Glutamatergic neuron (in vitro differentiated cells): ENCODE measurements around the gene GRIK4. TPM values are rescaled to one million over a fixed set of nuclear protein-coding genes. Genes with fewer than 3 reads are reported as not detected.

ENCODE experiments used
- DNase-seq: peaks from one replicate; pipeline ENCODE4 v3.0.0; 2022
- H3K27ac Mint-ChIP-seq: one replicate; pipeline ENCODE4 v1.8.0; 2020; ENCODE audit warnings: mild to moderate bottlenecking, mixed read lengths, inconsistent platforms; ENCODE audit not compliant: unreplicated experiment
- H3K27me3 Mint-ChIP-seq: one replicate; pipeline ENCODE4 v1.8.0; 2020; ENCODE audit warnings: mild to moderate bottlenecking, moderate library complexity, mixed read lengths, inconsistent platforms; ENCODE audit not compliant: unreplicated experiment
- H3K36me3 Mint-ChIP-seq: one replicate; pipeline ENCODE4 v1.8.0; 2020; ENCODE audit warnings: mild to moderate bottlenecking, mixed read lengths, inconsistent platforms; ENCODE audit not compliant: unreplicated experiment
- H3K4me1 Mint-ChIP-seq: one replicate; pipeline ENCODE4 v1.8.0; 2020; ENCODE audit warnings: mild to moderate bottlenecking, low read depth, mixed read lengths, inconsistent platforms; ENCODE audit not compliant: unreplicated experiment
- H3K4me3 Mint-ChIP-seq: one replicate; pipeline ENCODE4 v1.8.0; 2020; ENCODE audit warnings: mild to moderate bottlenecking, mixed read lengths, inconsistent platforms; ENCODE audit not compliant: unreplicated experiment
- H3K9me3 Mint-ChIP-seq: one replicate; pipeline ENCODE4 v1.8.0; 2020; ENCODE audit warnings: mild to moderate bottlenecking, moderate library complexity, mixed read lengths, inconsistent platforms; ENCODE audit not compliant: unreplicated experiment
- CTCF ChIP-seq: fragments of 200-600 bp; sonication (generic); IDR thresholded peaks from one replicate; pipeline ENCODE4 v1.5.0; 2021; ENCODE audit not compliant: partially characterized antibody, unreplicated experiment
- total RNA-seq: library from RNA; stranded (reverse); fragmentation: NEBNext Ultra II Directional; extraction: Animal tissue kit (Norgen Biotek cat#: 25700); gene quantifications from one replicate; pipeline ENCODE4 v1.2.1, GENCODE V29; 2021; ENCODE audit not compliant: unreplicated experiment

Gene GRIK4
- total RNA-seq, 1 donor from 2014 or later: 3.6 TPM

- Mint-ChIP-seq H3K4me3 (no peak overlapping the region), H3K36me3 (no peaks in the 10 kb centered on the region), H3K27ac (no peak overlapping the region), H3K27me3 (no peaks in the 10 kb centered on the region), H3K4me1 (peaks cover 12% of the 10 kb centered on the region), H3K9me3 (peaks cover 2% of the 10 kb centered on the region)
- DNase-seq: no peak
- no peak for TF ChIP-seq CTCF
Measured at GRCh38 chr11:120954381-120954780, 442.8 kb downstream of the GRIK4 start.

GRCh38 chr11:120956710-120957495 is 445.4 kb downstream of the GRIK4 start:
- H3K4me3 Mint-ChIP-seq: no peak overlapping the region
- no peak for TF ChIP-seq CTCF
- H3K27me3 Mint-ChIP-seq: no peaks in the 10 kb centered on the region
- H3K27ac Mint-ChIP-seq: no peak overlapping the region
- H3K4me1 Mint-ChIP-seq: peaks cover 12% of the 10 kb centered on the region
- H3K9me3 Mint-ChIP-seq: peaks cover 2% of the 10 kb centered on the region
- no peaks in the 10 kb centered on the region for H3K36me3 Mint-ChIP-seq
- DNase-seq: no peak

- no peak overlapping the region for H3K4me3 Mint-ChIP-seq
- no peaks in the 10 kb centered on the region for H3K36me3 Mint-ChIP-seq
- peaks cover 9% of the 10 kb centered on the region for H3K4me1 Mint-ChIP-seq
- no peaks in the 10 kb centered on the region for H3K9me3 Mint-ChIP-seq
- no peaks in the 10 kb centered on the region for H3K27me3 Mint-ChIP-seq
- no peak for TF ChIP-seq CTCF
- DNase-seq: no peak
- no peak overlapping the region for H3K27ac Mint-ChIP-seq
Measured at GRCh38 chr11:120958185-120958584, 446.6 kb downstream of the GRIK4 start.

GRCh38 chr11:120959189-120959588 is 447.6 kb downstream of the GRIK4 start:
- DNase-seq: no peak
- H3K27me3 Mint-ChIP-seq: no peaks in the 10 kb centered on the region
- H3K4me3 Mint-ChIP-seq: no peak overlapping the region
- no peaks in the 10 kb centered on the region for H3K9me3 Mint-ChIP-seq
- peaks cover 9% of the 10 kb centered on the region for H3K4me1 Mint-ChIP-seq
- TF ChIP-seq CTCF: no peak
- H3K27ac Mint-ChIP-seq: no peak overlapping the region
- H3K36me3 Mint-ChIP-seq: no peaks in the 10 kb centered on the region

GRCh38 chr11:120964857-120965256 is 453.3 kb downstream of the GRIK4 start:
- no peak for DNase-seq
- H3K9me3 Mint-ChIP-seq: peaks cover 6% of the 10 kb centered on the region
- H3K27me3 Mint-ChIP-seq: peaks cover 3% of the 10 kb centered on the region
- no peak overlapping the region for H3K27ac Mint-ChIP-seq
- no peak for TF ChIP-seq CTCF
- H3K4me1 Mint-ChIP-seq: no peaks in the 10 kb centered on the region
- H3K36me3 Mint-ChIP-seq: peaks cover 7% of the 10 kb centered on the region
- H3K4me3 Mint-ChIP-seq: no peak overlapping the region
